HS-5 (cell line): ENCODE results near the gene PTH.
A peak's percentile ranks its signal among the peaks of the same experiment; 100 is the strongest.

ENCODE experiments used
- DNase-seq: peaks from one replicate; pipeline ENCODE4 v3.0.0-alpha.2; 2012; ENCODE audit warnings: low read depth

PTH gene

GRCh38 chr11:13495929-13496328, at the start of gene PTH:
Gene PTH, minus strand, starts transcription at chr11:13495997. Its CDS starts 3,142 bp downstream, at chr11:13492855.
- DNase-seq, result no peak

GRCh38 chr11:13538044-13538443, 42.2 kb upstream of the PTH start:
- DNase-seq, result no peak

GRCh38 chr11:13535819-13536218, 40.0 kb upstream of the PTH start:
- DNase-seq, result no peak

GRCh38 chr11:13534358-13534757, 38.6 kb upstream of the PTH start:
- no peak for DNase-seq

GRCh38 chr11:13525257-13525656, 29.5 kb upstream of the PTH start:
- no peak for DNase-seq

GRCh38 chr11:13503393-13503792, 7.6 kb upstream of the PTH start:
- DNase-seq, result no peak

- DNase-seq, result no peak
Measured at GRCh38 chr11:13502492-13502891, 6.7 kb upstream of the PTH start.

GRCh38 chr11:13494051-13494450, 1.7 kb downstream of the PTH start:
- DNase-seq, result no peak

- DNase-seq, result no peak
Measured at GRCh38 chr11:13487661-13488030, 8.2 kb downstream of the PTH start.

GRCh38 chr11:13486926-13487660, 8.7 kb downstream of the PTH start:
- DNase-seq, result no peak

GRCh38 chr11:13480198-13480597, 15.6 kb downstream of the PTH start:
- DNase-seq, result no peak

GRCh38 chr11:13479688-13480087, 16.1 kb downstream of the PTH start:
- no peak for DNase-seq

- DNase-seq, result no peak
Measured at GRCh38 chr11:13475091-13475490, 20.7 kb downstream of the PTH start.

- DNase-seq, result no peak
Measured at GRCh38 chr11:13473013-13473722, 22.6 kb downstream of the PTH start.

- no peak for DNase-seq
Measured at GRCh38 chr11:13468750-13469149, 27.0 kb downstream of the PTH start.

GRCh38 chr11:13465909-13466371, 29.9 kb downstream of the PTH start:
- DNase-seq, result no peak

- DNase-seq, result no peak
Measured at GRCh38 chr11:13463779-13464290, 32.0 kb downstream of the PTH start.

GRCh38 chr11:13462901-13463778, 32.7 kb downstream of the PTH start, which contains the start of gene BTBD10:
Gene BTBD10, minus strand, starts transcription at chr11:13463222. Its CDS starts 18,098 bp downstream, at chr11:13445124.
- DNase-seq, result peak; percentile 85

GRCh38 chr11:13462311-13462900, 33.4 kb downstream of the PTH start:
- DNase-seq, result peak; percentile 56

- no peak for DNase-seq
Measured at GRCh38 chr11:13461291-13461690, 34.5 kb downstream of the PTH start.

- no peak for DNase-seq
Measured at GRCh38 chr11:13450832-13451397, 44.9 kb downstream of the PTH start.
